GM04503 (cell line): ENCODE measurements around the gene TUBA3E.
"Not testable (repeated sequence)": the region's sequence is repeated elsewhere in the genome, so short reads cannot be mapped to it uniquely, and the experiment has no call there.

ENCODE experiments used
- DNase-seq: peaks from one replicate; pipeline ENCODE4 v3.0.0-alpha.2; 2012; ENCODE audit warnings: low read depth

The TUBA3E gene

GRCh38 chr2:130162486-130162885 lies 35.8 kb downstream of the TUBA3E start:
- not testable (repeated sequence) for DNase-seq

GRCh38 chr2:130160838-130161705 lies 37.2 kb downstream of the TUBA3E start:
- DNase-seq: not testable (repeated sequence)

- DNase-seq: no peak
These were observed 38.1 kb downstream of the TUBA3E start for GRCh38 chr2:130160131-130160530.

GRCh38 chr2:130159376-130159775 lies 38.9 kb downstream of the TUBA3E start:
- DNase-seq: not testable (repeated sequence)

- DNase-seq: no peak
These were observed 39.6 kb downstream of the TUBA3E start for GRCh38 chr2:130158631-130159030.

- not testable (repeated sequence) for DNase-seq
These were observed 40.3 kb downstream of the TUBA3E start for GRCh38 chr2:130157825-130158514.

GRCh38 chr2:130157354-130157753 lies 40.9 kb downstream of the TUBA3E start:
- DNase-seq: not testable (repeated sequence)

- DNase-seq: no peak
These were observed 41.6 kb downstream of the TUBA3E start for GRCh38 chr2:130156624-130157004.

- not testable (repeated sequence) for DNase-seq
These were observed 42.1 kb downstream of the TUBA3E start for GRCh38 chr2:130155956-130156623.

GRCh38 chr2:130154773-130155765 lies 43.2 kb downstream of the TUBA3E start:
- no peak for DNase-seq

- DNase-seq: not testable (repeated sequence)
These were observed 43.8 kb downstream of the TUBA3E start for GRCh38 chr2:130154423-130154770.

- not testable (repeated sequence) for DNase-seq
These were observed 44.4 kb downstream of the TUBA3E start for GRCh38 chr2:130153721-130154422.

- no peak for DNase-seq
These were observed 45.2 kb downstream of the TUBA3E start for GRCh38 chr2:130152816-130153595.

- not testable (repeated sequence) for DNase-seq
These were observed 46.0 kb downstream of the TUBA3E start for GRCh38 chr2:130152136-130152815.

GRCh38 chr2:130151145-130151512 lies 47.1 kb downstream of the TUBA3E start:
- DNase-seq: not testable (repeated sequence)

GRCh38 chr2:130150181-130151144 lies 47.8 kb downstream of the TUBA3E start:
- DNase-seq: no peak

- not testable (repeated sequence) for DNase-seq
These were observed 49.7 kb downstream of the TUBA3E start for GRCh38 chr2:130148515-130148914.

- DNase-seq: not testable (repeated sequence)
These were observed 53.2 kb downstream of the TUBA3E start, which contains the start of gene CCDC74B for GRCh38 chr2:130145006-130145414. CCDC74B (minus strand) TSS chr2:130145112; CDS start chr2:130144996, 116 bp downstream.
